ENCODE measurements around the gene VIM. TPM values are rescaled to one million over a fixed set of nuclear protein-coding genes. Genes with fewer than 3 reads are reported as not detected.
A peak's percentile ranks its signal among the peaks of the same experiment; 100 is the strongest.

VIM gene
- total RNA-seq, 1 donor from 2014 or later = 6,230 TPM

- peak overlapping the region; percentile 70 to 73 for H3K4me3 ChIP-seq
- intact Hi-C loops (cut with DNase I) = loop anchor here (2.0 kb wide), 1 partner anchor 23 kb away; no protein-coding TSS in a partner anchor
Observed at GRCh38 chr10:17199351-17199804, 28.7 kb upstream of the VIM start.

GRCh38 chr10:17200001-17200911, 27.8 kb upstream of the VIM start:
- Histone ChIP-seq H3K36me3 (no peaks in the 10 kb centered on the region), H3K27ac (peak overlapping the region; percentile 94 to 96), H3K9me3 (no peaks in the 10 kb centered on the region), H3K27me3 (no peaks in the 10 kb centered on the region), H3K4me3 (peak overlapping the region; percentile 70 to 73), H3K4me1 (peaks cover 0 to 21% of the 10 kb centered on the region in 2 donors)
- no peak for TF ChIP-seq CTCF (IDR thresholded peaks at IDR 0.05)
- intact Hi-C loops (cut with DNase I) = loop anchor here (2.0 to 5.0 kb wide), 3 partner anchors 15 to 198 kb away; no protein-coding TSS in a partner anchor
- no peak for DNase-seq (ENCODE audit: low spot score in 2 of 2)

More at GRCh38 chr10:17199351-17199804, 28.7 kb upstream of the VIM start:
- Histone ChIP-seq H3K9me3 (no peaks in the 10 kb centered on the region), H3K36me3 (no peaks in the 10 kb centered on the region), H3K27ac (peak overlapping the region; percentile 94 to 96), H3K4me1 (peaks cover 0 to 22% of the 10 kb centered on the region in 2 donors), H3K27me3 (no peaks in the 10 kb centered on the region)
- no peak for TF ChIP-seq CTCF (IDR thresholded peaks at IDR 0.05)
- DNase-seq (ENCODE audit: low spot score in 2 of 2) = no peak

- intact Hi-C loops (cut with DNase I) = loop anchor here (1.0 to 5.0 kb wide), 4 partner anchors 14 to 199 kb away; partner anchors contain the start of gene VIM
- peak; percentile 47 to 94 for DNase-seq (ENCODE audit: low spot score in 2 of 2)
- Histone ChIP-seq H3K36me3 (no peaks in the 10 kb centered on the region), H3K9me3 (no peaks in the 10 kb centered on the region), H3K27me3 (no peaks in the 10 kb centered on the region), H3K4me1 (peaks cover 0 to 18% of the 10 kb centered on the region in 2 donors), H3K27ac (peak within 1 kb of the TSS; percentile 94 to 96), H3K4me3 (peak within 1 kb of the TSS; percentile 70 to 73)
- TF ChIP-seq CTCF (IDR thresholded peaks at IDR 0.05) = no peak
Observed at GRCh38 chr10:17200912-17201793, 26.9 kb upstream of the VIM start, which contains the start of gene TRDMT1. TRDMT1 (minus strand) TSS chr10:17201672; CDS start chr10:17201634, 38 bp downstream.

GRCh38 chr10:17201794-17202116, 26.3 kb upstream of the VIM start:
- H3K4me3 ChIP-seq = peak overlapping the region; percentile 70 to 73

More at GRCh38 chr10:17201794-17202116, 26.3 kb upstream of the VIM start:
- intact Hi-C loops (cut with DNase I) = loop anchor here (1.0 to 5.0 kb wide), 4 partner anchors 13 to 199 kb away; partner anchors contain the start of gene VIM
- Histone ChIP-seq H3K9me3 (no peaks in the 10 kb centered on the region), H3K36me3 (no peaks in the 10 kb centered on the region), H3K27ac (peak overlapping the region; percentile 94 to 96), H3K4me1 (peaks cover 0 to 15% of the 10 kb centered on the region in 2 donors), H3K27me3 (no peaks in the 10 kb centered on the region)
- TF ChIP-seq CTCF (IDR thresholded peaks at IDR 0.05) = no peak
- DNase-seq (ENCODE audit: low spot score in 2 of 2) = no peak

Measured in ascending aorta (tissue), 2 donors.